Mesendoderm (in vitro differentiated cells): Measurements from ENCODE around the gene SHISAL2B.

Experiments
- DNase-seq: peaks from one replicate; pipeline ENCODE4 v3.0.0; 2013
- H2AK5ac ChIP-seq: 2 replicates; pipeline ENCODE4 v1.6.1; 2013; ENCODE audit warnings: low read length, inconsistent platforms
- H2BK120ac ChIP-seq: 2 replicates; pipeline ENCODE4 v1.6.1; 2013; ENCODE audit warnings: low read depth, mild to moderate bottlenecking, low read length, moderate library complexity, mixed read lengths
- H2BK15ac ChIP-seq: replicated peaks from 2 replicates; pipeline ENCODE4 v1.6.1; 2013; ENCODE audit warnings: low read depth, mild to moderate bottlenecking, moderate library complexity
- H2BK5ac ChIP-seq: 2 replicates; pipeline ENCODE4 v1.6.1; 2013; ENCODE audit warnings: low read length, inconsistent platforms
- H3K18ac ChIP-seq: 2 replicates; pipeline ENCODE4 v1.6.1; 2013; ENCODE audit warnings: mild to moderate bottlenecking, low read length, mixed read lengths
- H3K23ac ChIP-seq: one replicate; pipeline ENCODE4 v1.6.1; 2013; ENCODE audit warnings: low read length
- H3K27ac ChIP-seq: 2 replicates; pipeline ENCODE4 v1.5.1; 2013; ENCODE audit warnings: low read depth, mild to moderate bottlenecking, inconsistent platforms, low read length, moderate library complexity
- H3K27me3 ChIP-seq: 2 replicates; pipeline ENCODE4 v1.6.1; 2013; ENCODE audit warnings: low read length, control low read depth, mild to moderate bottlenecking, inconsistent platforms; ENCODE audit not compliant: insufficient read depth, poor library complexity
- H3K36me3 ChIP-seq: 2 replicates; pipeline ENCODE4 v1.6.1; 2013; ENCODE audit warnings: low read length, inconsistent platforms; ENCODE audit not compliant: control insufficient read depth, insufficient read depth
- H3K4ac ChIP-seq: one replicate; pipeline ENCODE4 v1.6.1; 2013; ENCODE audit warnings: low read depth, mild to moderate bottlenecking, low read length, moderate library complexity
- H3K4me1 ChIP-seq: 2 replicates; pipeline ENCODE4 v1.6.1; 2013; ENCODE audit warnings: low read depth, low read length, inconsistent platforms; ENCODE audit not compliant: control insufficient read depth
- H3K4me2 ChIP-seq: 2 replicates; pipeline ENCODE4 v1.6.1; 2013; ENCODE audit warnings: low read length
- H3K4me3 ChIP-seq: 2 replicates; pipeline ENCODE4 v1.5.1; 2013; ENCODE audit warnings: mild to moderate bottlenecking, low read length
- H3K56ac ChIP-seq: one replicate; pipeline ENCODE4 v1.6.1; 2013; ENCODE audit warnings: low read length
- H3K79me1 ChIP-seq: 2 replicates; pipeline ENCODE4 v1.6.1; 2013; ENCODE audit warnings: low read length, inconsistent platforms
- H3K79me2 ChIP-seq: 2 replicates; pipeline ENCODE4 v1.6.1; 2013; ENCODE audit warnings: mild to moderate bottlenecking, low read length; ENCODE audit not compliant: control insufficient read depth, insufficient read depth
- H3K9ac ChIP-seq: 2 replicates; pipeline ENCODE4 v1.6.1; 2013; ENCODE audit warnings: low read length, inconsistent platforms
- H4K5ac ChIP-seq: one replicate; pipeline ENCODE4 v1.6.1; 2013; ENCODE audit warnings: low read length
- H4K8ac ChIP-seq: one replicate; pipeline ENCODE4 v1.6.1; 2013; ENCODE audit warnings: low read depth, mild to moderate bottlenecking, control low read depth, low read length, moderate library complexity
- WGBS: extraction: QIAGEN DNeasy Blood & Tissue Kit; methylation state at CpG from one replicate; pipeline ENCODE4 v1.1.7; 2013; ENCODE audit warnings: low lambda C conversion rate, missing lambda C conversion rate; ENCODE audit not compliant: insufficient coverage; ENCODE audit errors: extremely low coverage; 5-methylcytosine and 5-hydroxymethylcytosine counted together

The SHISAL2B gene

GRCh38 chr5:64727150-64727549, 36.8 kb downstream of the SHISAL2B start:
- H2AK5ac ChIP-seq = no peak overlapping the region
- H3K56ac ChIP-seq = no peak overlapping the region
- no peak overlapping the region for H4K8ac ChIP-seq
- peaks cover 8% of the 10 kb centered on the region for H3K4me1 ChIP-seq
- peaks cover 2% of the 10 kb centered on the region for H3K36me3 ChIP-seq
- H2BK5ac ChIP-seq = no peak overlapping the region
- H3K4ac ChIP-seq = no peak overlapping the region
- H3K27ac ChIP-seq = no peak overlapping the region
- H3K4me2 ChIP-seq = no peak overlapping the region
- H2BK120ac ChIP-seq = no peak overlapping the region
- peaks cover 7% of the 10 kb centered on the region for H3K79me2 ChIP-seq
- H4K5ac ChIP-seq = no peak overlapping the region
- no peak for DNase-seq
- H3K23ac ChIP-seq = no peak overlapping the region
- H3K9ac ChIP-seq = no peak overlapping the region
- H3K27me3 ChIP-seq = no peaks in the 10 kb centered on the region
- no peak overlapping the region for H2BK15ac ChIP-seq
- WGBS = no CpG with 5 or more reads among the region's 2 CpGs
- H3K4me3 ChIP-seq = no peak overlapping the region
- H3K79me1 ChIP-seq = peaks cover 6% of the 10 kb centered on the region
- H3K18ac ChIP-seq = no peak overlapping the region

GRCh38 chr5:64742411-64742810, 52.1 kb downstream of the SHISAL2B start:
- Histone ChIP-seq H2BK5ac (no peak overlapping the region), H4K8ac (no peak overlapping the region), H3K79me2 (peaks cover 9% of the 10 kb centered on the region), H2BK15ac (no peak overlapping the region), H3K9ac (no peak overlapping the region), H3K4ac (no peak overlapping the region), H2AK5ac (no peak overlapping the region), H3K27me3 (no peaks in the 10 kb centered on the region), H3K18ac (peak overlapping the region; percentile 75), H3K56ac (no peak overlapping the region), H3K36me3 (no peaks in the 10 kb centered on the region), H3K4me2 (no peak overlapping the region), H3K4me3 (no peak overlapping the region), H3K27ac (no peak overlapping the region), H4K5ac (no peak overlapping the region), H3K23ac (no peak overlapping the region), H3K4me1 (peaks cover 4% of the 10 kb centered on the region), H3K79me1 (peaks cover 4% of the 10 kb centered on the region), H2BK120ac (no peak overlapping the region)
- DNase-seq = no peak
- WGBS = no CpG with 5 or more reads among the region's 1 CpG

GRCh38 chr5:64742821-64743220, 52.5 kb downstream of the SHISAL2B start:
- no peak overlapping the region for H3K4ac ChIP-seq
- peaks cover 4% of the 10 kb centered on the region for H3K79me1 ChIP-seq
- H3K23ac ChIP-seq = no peak overlapping the region
- H2AK5ac ChIP-seq = no peak overlapping the region
- no peak overlapping the region for H3K56ac ChIP-seq
- H3K9ac ChIP-seq = no peak overlapping the region
- no peak overlapping the region for H3K4me2 ChIP-seq
- DNase-seq = no peak
- H4K5ac ChIP-seq = no peak overlapping the region
- H3K18ac ChIP-seq = no peak overlapping the region
- no peak overlapping the region for H2BK5ac ChIP-seq
- no peaks in the 10 kb centered on the region for H3K27me3 ChIP-seq
- no peak overlapping the region for H2BK120ac ChIP-seq
- H3K4me3 ChIP-seq = no peak overlapping the region
- no peak overlapping the region for H3K27ac ChIP-seq
- H4K8ac ChIP-seq = no peak overlapping the region
- peaks cover 4% of the 10 kb centered on the region for H3K4me1 ChIP-seq
- no peaks in the 10 kb centered on the region for H3K36me3 ChIP-seq
- H2BK15ac ChIP-seq = no peak overlapping the region
- peaks cover 7% of the 10 kb centered on the region for H3K79me2 ChIP-seq

- no peak overlapping the region for H2AK5ac ChIP-seq
- WGBS = no CpG with 5 or more reads among the region's 1 CpG
- H3K27ac ChIP-seq = peak overlapping the region; percentile 94
- no peak overlapping the region for H3K4me3 ChIP-seq
- DNase-seq = peak; percentile 97
- no peak overlapping the region for H2BK120ac ChIP-seq
- H2BK15ac ChIP-seq = no peak overlapping the region
- no peak overlapping the region for H4K5ac ChIP-seq
- H3K23ac ChIP-seq = no peak overlapping the region
- no peak overlapping the region for H3K9ac ChIP-seq
- no peak overlapping the region for H3K18ac ChIP-seq
- peaks cover 5% of the 10 kb centered on the region for H3K79me2 ChIP-seq
- no peak overlapping the region for H2BK5ac ChIP-seq
- H3K56ac ChIP-seq = peak overlapping the region; percentile 62
- no peaks in the 10 kb centered on the region for H3K27me3 ChIP-seq
- H3K4ac ChIP-seq = no peak overlapping the region
- H3K36me3 ChIP-seq = no peaks in the 10 kb centered on the region
- H3K4me2 ChIP-seq = no peak overlapping the region
- H4K8ac ChIP-seq = no peak overlapping the region
- H3K4me1 ChIP-seq = peaks cover 4% of the 10 kb centered on the region
- H3K79me1 ChIP-seq = peaks cover 6% of the 10 kb centered on the region
Observed at GRCh38 chr5:64744914-64745313, 54.6 kb downstream of the SHISAL2B start.

GRCh38 chr5:64746446-64746845, 56.1 kb downstream of the SHISAL2B start:
- Histone ChIP-seq H2BK15ac (no peak overlapping the region), H3K36me3 (no peaks in the 10 kb centered on the region), H4K8ac (no peak overlapping the region), H3K79me2 (peaks cover 11% of the 10 kb centered on the region), H3K18ac (peak overlapping the region; percentile 23), H3K56ac (peak overlapping the region; percentile 18), H3K9ac (no peak overlapping the region), H2BK120ac (peak overlapping the region; percentile 51), H3K27ac (peak overlapping the region; percentile 47), H4K5ac (no peak overlapping the region), H3K4me2 (no peak overlapping the region), H3K79me1 (peaks cover 12% of the 10 kb centered on the region), H3K23ac (no peak overlapping the region), H2BK5ac (peak overlapping the region; percentile 52), H3K4me1 (peaks cover 4% of the 10 kb centered on the region), H3K4me3 (no peak overlapping the region), H2AK5ac (no peak overlapping the region), H3K27me3 (no peaks in the 10 kb centered on the region), H3K4ac (no peak overlapping the region)
- no CpG with 5 or more reads among the region's 1 CpG for WGBS
- no peak for DNase-seq

GRCh38 chr5:64749385-64749784, 59.1 kb downstream of the SHISAL2B start:
- H4K5ac ChIP-seq = no peak overlapping the region
- peaks cover 1% of the 10 kb centered on the region for H3K36me3 ChIP-seq
- H3K9ac ChIP-seq = no peak overlapping the region
- H3K79me1 ChIP-seq = peaks cover 14% of the 10 kb centered on the region
- H3K23ac ChIP-seq = no peak overlapping the region
- DNase-seq = no peak
- no peak overlapping the region for H3K18ac ChIP-seq
- H3K56ac ChIP-seq = no peak overlapping the region
- no peak overlapping the region for H2AK5ac ChIP-seq
- no peak overlapping the region for H2BK5ac ChIP-seq
- no peaks in the 10 kb centered on the region for H3K27me3 ChIP-seq
- peaks cover 13% of the 10 kb centered on the region for H3K79me2 ChIP-seq
- no peak overlapping the region for H2BK120ac ChIP-seq
- no peak overlapping the region for H3K4me2 ChIP-seq
- WGBS = no CpG with 5 or more reads among the region's 4 CpGs
- no peak overlapping the region for H3K27ac ChIP-seq
- no peak overlapping the region for H2BK15ac ChIP-seq
- H3K4me3 ChIP-seq = no peak overlapping the region
- H3K4ac ChIP-seq = no peak overlapping the region
- H3K4me1 ChIP-seq = peaks cover 4% of the 10 kb centered on the region
- no peak overlapping the region for H4K8ac ChIP-seq
